WTC11 (cell line): ENCODE data around the gene ZNRF2.

Experiments used
- ERG ChIP-seq: fragments of 250-450 bp; sonication (Bioruptor Pico); IDR thresholded peaks from 2 replicates; pipeline ENCODE4 v1.8.0; 2021; ENCODE audit warnings: mild to moderate bottlenecking
- FOXK1 ChIP-seq: sonication (generic); formaldehyde crosslinking; IDR thresholded peaks from 2 replicates; pipeline ENCODE4 v1.8.0; 2022; ENCODE audit warnings: mild to moderate bottlenecking, moderate library complexity, missing genetic modification reagents
- JUN ChIP-seq: sonication (generic); formaldehyde crosslinking; IDR thresholded peaks from 2 replicates; pipeline ENCODE4 v1.8.0; 2023; ENCODE audit warnings: mild to moderate bottlenecking, missing genetic modification reagents
- KAT7 ChIP-seq: sonication (generic); formaldehyde crosslinking; IDR thresholded peaks from 2 replicates; pipeline ENCODE4 v1.8.1; 2023; ENCODE audit warnings: missing genetic modification reagents, mild to moderate bottlenecking, borderline replicate concordance
- MAX ChIP-seq: sonication (generic); formaldehyde crosslinking; IDR thresholded peaks from 2 replicates; pipeline ENCODE4 v1.8.0; 2022; ENCODE audit warnings: mild to moderate bottlenecking, missing genetic modification reagents
- MYBL2 ChIP-seq: sonication (generic); formaldehyde crosslinking; IDR thresholded peaks from 2 replicates; pipeline ENCODE4 v1.8.1; 2023; ENCODE audit warnings: mild to moderate bottlenecking, moderate library complexity, missing genetic modification reagents
- NR3C1 ChIP-seq: sonication (generic); formaldehyde crosslinking; conservative IDR thresholded peaks from 2 replicates; pipeline ENCODE4 v1.8.1; 2023; ENCODE audit warnings: low read depth, mild to moderate bottlenecking, missing genetic modification reagents
- SP1 ChIP-seq: sonication (generic); formaldehyde crosslinking; conservative IDR thresholded peaks from 2 replicates; pipeline ENCODE4 v1.8.1; 2022; ENCODE audit warnings: missing genetic modification reagents
- USF1 ChIP-seq: sonication (generic); formaldehyde crosslinking; IDR thresholded peaks from 2 replicates; pipeline ENCODE4 v1.8.0; 2022; ENCODE audit warnings: mild to moderate bottlenecking, missing genetic modification reagents
- ZNF232 ChIP-seq: sonication (generic); formaldehyde crosslinking; IDR thresholded peaks from 2 replicates; pipeline ENCODE4 v1.8.0; 2022; ENCODE audit warnings: mild to moderate bottlenecking, missing genetic modification reagents
- ZNF416 ChIP-seq: fragments of 250-450 bp; sonication (Bioruptor Pico); IDR thresholded peaks from 2 replicates; pipeline ENCODE4 v1.9.0; 2021; ENCODE audit warnings: mild to moderate bottlenecking, inconsistent platforms
- ZSCAN18 ChIP-seq: fragments of 250-450 bp; sonication (Bioruptor Pico); IDR thresholded peaks from 2 replicates; pipeline ENCODE4 v2.1.2; 2022; ENCODE audit warnings: mild to moderate bottlenecking, moderate library complexity
- TF ChIP-seq, protein P1 (sequence below): fragments of 200-600 bp; IDR thresholded peaks from 2 replicates; pipeline ENCODE4 v1.8.0; 2022; ENCODE audit warnings: antibody characterized with exemption
- TF ChIP-seq, protein P2 (sequence below): sonication (generic); formaldehyde crosslinking; IDR thresholded peaks from 2 replicates; pipeline ENCODE4 v1.8.1; 2022; ENCODE audit warnings: missing genetic modification reagents, borderline replicate concordance

- no peak for TF ChIP-seq ZSCAN18
- no peak for TF ChIP-seq MYBL2 (CRISPR knock-in tag)
- TF ChIP-seq FOXK1 (CRISPR knock-in tag) = no peak
- TF ChIP-seq, protein P1, sequence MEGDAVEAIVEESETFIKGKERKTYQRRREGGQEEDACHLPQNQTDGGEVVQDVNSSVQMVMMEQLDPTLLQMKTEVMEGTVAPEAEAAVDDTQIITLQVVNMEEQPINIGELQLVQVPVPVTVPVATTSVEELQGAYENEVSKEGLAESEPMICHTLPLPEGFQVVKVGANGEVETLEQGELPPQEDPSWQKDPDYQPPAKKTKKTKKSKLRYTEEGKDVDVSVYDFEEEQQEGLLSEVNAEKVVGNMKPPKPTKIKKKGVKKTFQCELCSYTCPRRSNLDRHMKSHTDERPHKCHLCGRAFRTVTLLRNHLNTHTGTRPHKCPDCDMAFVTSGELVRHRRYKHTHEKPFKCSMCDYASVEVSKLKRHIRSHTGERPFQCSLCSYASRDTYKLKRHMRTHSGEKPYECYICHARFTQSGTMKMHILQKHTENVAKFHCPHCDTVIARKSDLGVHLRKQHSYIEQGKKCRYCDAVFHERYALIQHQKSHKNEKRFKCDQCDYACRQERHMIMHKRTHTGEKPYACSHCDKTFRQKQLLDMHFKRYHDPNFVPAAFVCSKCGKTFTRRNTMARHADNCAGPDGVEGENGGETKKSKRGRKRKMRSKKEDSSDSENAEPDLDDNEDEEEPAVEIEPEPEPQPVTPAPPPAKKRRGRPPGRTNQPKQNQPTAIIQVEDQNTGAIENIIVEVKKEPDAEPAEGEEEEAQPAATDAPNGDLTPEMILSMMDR = no peak
- no peak for TF ChIP-seq NR3C1
- TF ChIP-seq ZNF232 = no peak
- no peak for TF ChIP-seq ERG (CRISPR knock-in tag)
- no peak for TF ChIP-seq JUN
- no peak for TF ChIP-seq USF1 (CRISPR knock-in tag)
- TF ChIP-seq KAT7 = no peak
- TF ChIP-seq ZNF416 (CRISPR knock-in tag) = no peak
- TF ChIP-seq, protein P2, sequence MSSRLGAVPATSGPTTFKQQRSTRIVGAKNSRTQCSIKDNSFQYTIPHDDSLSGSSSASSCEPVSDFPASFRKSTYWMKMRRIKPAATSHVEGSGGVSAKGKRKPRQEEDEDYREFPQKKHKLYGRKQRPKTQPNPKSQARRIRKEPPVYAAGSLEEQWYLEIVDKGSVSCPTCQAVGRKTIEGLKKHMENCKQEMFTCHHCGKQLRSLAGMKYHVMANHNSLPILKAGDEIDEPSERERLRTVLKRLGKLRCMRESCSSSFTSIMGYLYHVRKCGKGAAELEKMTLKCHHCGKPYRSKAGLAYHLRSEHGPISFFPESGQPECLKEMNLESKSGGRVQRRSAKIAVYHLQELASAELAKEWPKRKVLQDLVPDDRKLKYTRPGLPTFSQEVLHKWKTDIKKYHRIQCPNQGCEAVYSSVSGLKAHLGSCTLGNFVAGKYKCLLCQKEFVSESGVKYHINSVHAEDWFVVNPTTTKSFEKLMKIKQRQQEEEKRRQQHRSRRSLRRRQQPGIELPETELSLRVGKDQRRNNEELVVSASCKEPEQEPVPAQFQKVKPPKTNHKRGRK = no peak
- no peak for TF ChIP-seq SP1 (CRISPR knock-in tag)
- TF ChIP-seq MAX (CRISPR knock-in tag) = no peak
Observed at GRCh38 chr7:30312178-30312577, 27.8 kb downstream of the ZNRF2 start.
